CD14-positive monocyte (primary cell): ENCODE data around the gene RELT. TPM values are rescaled to one million over a fixed set of nuclear protein-coding genes. Genes with fewer than 3 reads are reported as not detected.

Source experiments
- DNase-seq, 3 donors: peaks; one replicate each; pipeline ENCODE4 v3.0.0-alpha.2; 2011 to 2022
- H2AFZ ChIP-seq: 2 replicates; pipeline ENCODE4 v1.6.0; 2012; ENCODE audit warnings: mild to moderate bottlenecking, low read depth, low read length, inconsistent platforms; ENCODE audit not compliant: insufficient read depth, poor library complexity, severe bottlenecking
- H3K27ac ChIP-seq, 2 donors: 1 replicate in 1 of 2; 2 replicates in 1 of 2; pipeline ENCODE4 v1.5.1; 2012 to 2013; ENCODE audit warnings: low read length in 2 of 2, control low read depth in 1 of 2, inconsistent platforms in 1 of 2, low read depth in 1 of 2, mild to moderate bottlenecking in 1 of 2
- H3K27me3 ChIP-seq, 2 donors: one replicate each; pipeline versions ENCODE4 v1.6.0 to v1.6.1; 2011 to 2013; ENCODE audit warnings: low read length in 2 of 2; ENCODE audit not compliant: control insufficient read depth in 2 of 2, insufficient read depth in 2 of 2
- H3K36me3 ChIP-seq, 2 donors: replicated peaks in 1 of 2; 1 replicate in 1 of 2; 2 replicates in 1 of 2; pipeline versions ENCODE4 v1.5.1 to v1.6.1; 2012 to 2013; ENCODE audit warnings: low read length in 2 of 2, control low read depth in 1 of 2, inconsistent platforms in 1 of 2, mild to moderate bottlenecking in 1 of 2; ENCODE audit not compliant: insufficient read depth in 2 of 2, control insufficient read depth in 1 of 2
- H3K4me1 ChIP-seq, 2 donors: 1 replicate in 1 of 2; 2 replicates in 1 of 2; pipeline versions ENCODE4 v1.5.1 to v1.6.1; 2012 to 2013; ENCODE audit warnings: low read length in 2 of 2, control low read depth in 1 of 2, inconsistent platforms in 1 of 2, mild to moderate bottlenecking in 1 of 2, moderate library complexity in 1 of 2; ENCODE audit not compliant: insufficient read depth in 2 of 2, control insufficient read depth in 1 of 2
- H3K4me2 ChIP-seq: replicated peaks from 2 replicates; pipeline ENCODE3; 2012; ENCODE audit warnings: low read length, moderate library complexity, mild to moderate bottlenecking; ENCODE audit not compliant: poor library complexity, severe bottlenecking; ENCODE audit errors: extremely low read depth
- H3K4me3 ChIP-seq, 3 experiments: fragments of 200-600 bp in 1 of 3; sonication (generic) in 1 of 3; replicated peaks in 1 of 3; 1 replicate in 2 of 3; 2 replicates in 1 of 3; pipeline ENCODE4 v1.5.1; 2011 to 2013; ENCODE audit warnings: low read length in 3 of 3, mild to moderate bottlenecking in 3 of 3, control low read depth in 2 of 3, low read depth in 2 of 3, inconsistent platforms in 1 of 3, moderate library complexity in 1 of 3
- H3K79me2 ChIP-seq: 2 replicates; pipeline ENCODE4 v1.6.0; 2012; ENCODE audit warnings: mild to moderate bottlenecking, control low read depth, inconsistent platforms, low read length, moderate library complexity; ENCODE audit not compliant: insufficient read depth
- H3K9ac ChIP-seq: 2 replicates; pipeline ENCODE4 v1.6.0; 2017; ENCODE audit warnings: low read length, mild to moderate bottlenecking; ENCODE audit not compliant: insufficient read depth, poor library complexity, severe bottlenecking
- H3K9me3 ChIP-seq, 2 donors: replicated peaks in 1 of 2; 1 replicate in 1 of 2; 2 replicates in 1 of 2; pipeline versions ENCODE4 v1.5.1 to v1.6.1; 2012 to 2013; ENCODE audit warnings: low read length in 2 of 2, control low read depth in 1 of 2; ENCODE audit not compliant: control insufficient read depth in 1 of 2, insufficient read depth in 1 of 2
- H4K20me1 ChIP-seq: 2 replicates; pipeline ENCODE4 v1.6.0; 2012; ENCODE audit warnings: mild to moderate bottlenecking, low read length, control low read depth, moderate library complexity; ENCODE audit not compliant: insufficient read depth
- H3K27ac Mint-ChIP-seq, 7 donors: one replicate each; pipeline ENCODE4 v1.8.0; 2020; ENCODE audit warnings: mild to moderate bottlenecking in 7 of 7, mixed read lengths in 7 of 7, moderate library complexity in 6 of 7, inconsistent platforms in 2 of 7
- H3K27me3 Mint-ChIP-seq, 3 donors: one replicate each; pipeline ENCODE4 v1.8.0; 2021 to 2022; ENCODE audit warnings: low read depth in 3 of 3, mild to moderate bottlenecking in 3 of 3, mixed read lengths in 3 of 3, moderate library complexity in 3 of 3, inconsistent platforms in 1 of 3
- H3K36me3 Mint-ChIP-seq, 2 donors: one replicate each; pipeline ENCODE4 v1.8.0; 2020; ENCODE audit warnings: mixed read lengths in 2 of 2, inconsistent platforms in 1 of 2, mild to moderate bottlenecking in 1 of 2
- H3K4me1 Mint-ChIP-seq: one replicate; pipeline ENCODE4 v1.8.0; 2020; ENCODE audit warnings: mild to moderate bottlenecking, mixed read lengths
- H3K4me3 Mint-ChIP-seq, 2 donors: one replicate each; pipeline ENCODE4 v1.8.0; 2020; ENCODE audit warnings: mild to moderate bottlenecking in 2 of 2, mixed read lengths in 2 of 2, moderate library complexity in 1 of 2
- H3K9me3 Mint-ChIP-seq, 7 donors: one replicate each; pipeline ENCODE4 v1.8.0; 2020 to 2022; ENCODE audit warnings: mixed read lengths in 7 of 7, mild to moderate bottlenecking in 6 of 7, moderate library complexity in 6 of 7, inconsistent platforms in 2 of 7
- CTCF ChIP-seq: fragments of 200-600 bp; IDR thresholded peaks from one replicate; pipeline ENCODE4 v1.8.0; 2022; ENCODE audit warnings: antibody characterized with exemption, mild to moderate bottlenecking
- WGBS: methylation state at CpG from one replicate; pipeline ENCODE4 v1.1.5; 2013; ENCODE audit warnings: missing lambda C conversion rate; ENCODE audit not compliant: insufficient coverage; 5-methylcytosine and 5-hydroxymethylcytosine counted together
- intact Hi-C, 2 donors: fragments of 100-400 bp; cut with micrococcal nuclease; formaldehyde crosslinking; loops; one replicate each; pipeline versions ENCODE4 v1.15.0 to v1.15.1; 2023
- polyA plus RNA-seq, 3 donors: library from polyadenylated mRNA; depleted of rRNA in 1 of 3; unstranded in 2 of 3; stranded (reverse) in 1 of 3; fragments of 300-500 nt in 2 of 3; fragments of >200 nt in 1 of 3; fragmentation: Illumina TruSeq in 2 of 3; gene quantifications; 1 replicate in 2 of 3; 2 replicates in 1 of 3; pipeline ENCODE4 v1.2.3, GENCODE V29; 2012 to 2021

Gene RELT
- polyA plus RNA-seq, 3 donors: 16.4 to 265 (median 27.3) TPM

- no peaks in the 10 kb centered on the region for H3K9me3 Mint-ChIP-seq
- H3K4me3 ChIP-seq: no peak overlapping the region
- peak overlapping the region in 1 of 2 donors; percentile 75 for H3K27ac ChIP-seq
- WGBS: 87% methylated on average over 1 of the region's 3 CpGs
- intact Hi-C loops: loop anchor here (5.0 to 10.0 kb wide), 3 partner anchors 49 to 171 kb away; partner anchors contain the start of gene FAM168A (in 1 of the 2)
- H3K36me3 Mint-ChIP-seq: peaks cover 34 to 36% of the 10 kb centered on the region in 2 donors
- H3K4me1 Mint-ChIP-seq: peaks cover 72% of the 10 kb centered on the region
- no peak overlapping the region for H3K9ac ChIP-seq
- H3K27me3 ChIP-seq: no peaks in the 10 kb centered on the region
- H3K27ac Mint-ChIP-seq: peak overlapping the region in 3 of 7 donors; percentile 5 to 31 (median 14)
- H3K4me3 Mint-ChIP-seq: no peak overlapping the region
- no peak overlapping the region for H2AFZ ChIP-seq
- no peaks in the 10 kb centered on the region for H3K27me3 Mint-ChIP-seq
- peaks cover 46 to 51% of the 10 kb centered on the region in 2 donors for H3K4me1 ChIP-seq
- no peak for TF ChIP-seq CTCF
- no peak for DNase-seq
- no peak overlapping the region for H3K4me2 ChIP-seq
- peaks cover 15 to 34% of the 10 kb centered on the region in 2 donors for H3K36me3 ChIP-seq
- peaks cover 44% of the 10 kb centered on the region for H4K20me1 ChIP-seq
- H3K9me3 ChIP-seq: no peaks in the 10 kb centered on the region
- peaks cover 11% of the 10 kb centered on the region for H3K79me2 ChIP-seq
Observed at GRCh38 chr11:73423506-73423905, 47.3 kb downstream of the RELT start.

GRCh38 chr11:73425108-73425507 is 48.9 kb downstream of the RELT start:
- Mint-ChIP-seq H3K36me3 (peaks cover 22% of the 10 kb centered on the region in 2 donors), H3K27me3 (no peaks in the 10 kb centered on the region), H3K4me3 (peak overlapping the region in 1 of 2 donors; percentile 56), H3K4me1 (peaks cover 72% of the 10 kb centered on the region), H3K9me3 (no peaks in the 10 kb centered on the region), H3K27ac (peak overlapping the region; percentile 85 to 96 (median 90))
- Histone ChIP-seq H3K4me3 (peak overlapping the region in 1 of 3 experiments; percentile 38), H3K27me3 (no peaks in the 10 kb centered on the region), H3K4me1 (peaks cover 46 to 51% of the 10 kb centered on the region in 2 donors), H3K9me3 (no peaks in the 10 kb centered on the region), H4K20me1 (peaks cover 30% of the 10 kb centered on the region), H2AFZ (no peak overlapping the region), H3K9ac (no peak overlapping the region), H3K36me3 (peaks cover 5 to 18% of the 10 kb centered on the region in 2 donors), H3K79me2 (peaks cover 7% of the 10 kb centered on the region), H3K27ac (peak overlapping the region; percentile 70 to 75), H3K4me2 (peak overlapping the region; percentile 42)
- intact Hi-C loops: loop anchor here (10.0 kb wide), 2 partner anchors 50 to 170 kb away; partner anchors contain the start of gene FAM168A (in 1 of the 2)
- DNase-seq: peak; percentile 80 to 98 (median 90)
- WGBS: 0% methylated on average over 1 of the region's 1 CpG
- no peak for TF ChIP-seq CTCF
